Stimulated activated CD4-positive, alpha-beta T cell treated with anti-CD3 and anti-CD28 coated beads, Interleukin-12 subunit alpha, Interleukin-12 subunit beta, amount 100 ng/mL, for 48 hours (primary cell): ENCODE results near the gene SUGCT.
"Not testable (repeated sequence)": the region's sequence is repeated elsewhere in the genome, so short reads cannot be mapped to it uniquely, and the experiment has no call there.

Experiments used
- DNase-seq, 3 donors: peaks; one replicate each; pipeline ENCODE4 v3.0.0-alpha.2; 2020; ENCODE audit warnings: low read depth in 2 of 3, low spot score in 1 of 3

SUGCT gene

GRCh38 chr7:40551685-40552576 is 417.1 kb downstream of the SUGCT start:
- no peak for DNase-seq

- no peak for DNase-seq
Observed at GRCh38 chr7:40560672-40561071, 425.9 kb downstream of the SUGCT start.

GRCh38 chr7:40566879-40567278 is 432.1 kb downstream of the SUGCT start:
- no peak for DNase-seq

GRCh38 chr7:40569326-40569725 is 434.5 kb downstream of the SUGCT start:
- no peak for DNase-seq

GRCh38 chr7:40570223-40570622 is 435.4 kb downstream of the SUGCT start:
- DNase-seq, result no peak

- no peak for DNase-seq
Observed at GRCh38 chr7:40571796-40572195, 437.0 kb downstream of the SUGCT start.

GRCh38 chr7:40572810-40573465 is 438.1 kb downstream of the SUGCT start:
- no peak for DNase-seq

GRCh38 chr7:40579401-40579800 is 444.6 kb downstream of the SUGCT start:
- no peak for DNase-seq

- DNase-seq, result no peak
Observed at GRCh38 chr7:40580776-40581175, 446.0 kb downstream of the SUGCT start.

GRCh38 chr7:40582539-40582938 is 447.7 kb downstream of the SUGCT start:
- no peak for DNase-seq

GRCh38 chr7:40583667-40584444 is 449.1 kb downstream of the SUGCT start:
- no peak for DNase-seq

GRCh38 chr7:40584667-40585433 is 450.0 kb downstream of the SUGCT start:
- no peak for DNase-seq

GRCh38 chr7:40586197-40586596 is 451.4 kb downstream of the SUGCT start:
- no peak for DNase-seq

- DNase-seq, result no peak
Observed at GRCh38 chr7:40587419-40587818, 452.6 kb downstream of the SUGCT start.

GRCh38 chr7:40595129-40595528 is 460.3 kb downstream of the SUGCT start:
- no peak for DNase-seq

- no peak for DNase-seq
Observed at GRCh38 chr7:40595832-40596231, 461.0 kb downstream of the SUGCT start.

- DNase-seq, result no peak
Observed at GRCh38 chr7:40597517-40597916, 462.7 kb downstream of the SUGCT start.

- DNase-seq, result no peak
Observed at GRCh38 chr7:40598915-40599314, 464.1 kb downstream of the SUGCT start.

- no peak for DNase-seq
Observed at GRCh38 chr7:40599836-40600235, 465.0 kb downstream of the SUGCT start.

- not testable (repeated sequence) for DNase-seq
Observed at GRCh38 chr7:40602351-40602750, 467.5 kb downstream of the SUGCT start.
